Measurements from ENCODE around the gene BTBD9.

DNA sequence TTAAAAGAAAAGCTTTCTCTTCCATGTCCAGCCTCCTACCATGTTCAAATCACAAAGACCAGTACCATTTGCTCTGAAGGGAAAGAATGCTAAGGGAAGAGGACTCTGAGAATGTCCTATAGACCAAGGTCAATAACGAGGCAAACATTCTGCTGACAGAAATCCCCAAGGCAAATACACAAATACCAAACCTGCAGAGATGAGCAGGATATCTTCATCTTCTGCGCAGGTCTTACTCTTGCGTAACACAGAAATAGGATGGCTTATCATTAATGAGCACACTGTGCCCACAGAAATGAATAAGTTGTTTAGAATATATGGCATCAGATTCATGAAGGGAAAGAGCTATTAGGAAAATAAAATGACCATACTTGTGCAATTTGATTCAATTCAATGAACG lies 137.3 kb downstream of the BTBD9 start:
- TF ChIP-seq CTCF (IDR thresholded peaks at IDR 0.05) (no peak), POLR2A (IDR thresholded peaks at IDR 0.05) (no peak)

Measured in lower leg skin (tissue), 3 donors.